Adipocyte (in vitro differentiated cells): ENCODE results near the gene KCNH4.

Experiments
- DNase-seq: peaks from one replicate; pipeline ENCODE4 v3.0.0-alpha.2; 2015; ENCODE audit warnings: low read depth
- H3K27me3 ChIP-seq: replicated peaks from 2 replicates; pipeline ENCODE4 v1.7.0; 2013; ENCODE audit warnings: mild to moderate bottlenecking, low read length, moderate library complexity; ENCODE audit not compliant: control insufficient read depth, insufficient read depth
- H3K36me3 ChIP-seq: 2 replicates; pipeline ENCODE4 v1.7.0; 2013; ENCODE audit warnings: low read length, mild to moderate bottlenecking, moderate library complexity; ENCODE audit not compliant: control insufficient read depth, insufficient read depth, severe bottlenecking
- H3K4me1 ChIP-seq: 2 replicates; pipeline ENCODE4 v1.7.0; 2013; ENCODE audit warnings: mild to moderate bottlenecking, low read length, moderate library complexity; ENCODE audit not compliant: control insufficient read depth, insufficient read depth
- H3K4me3 ChIP-seq: 2 replicates; pipeline ENCODE4 v1.7.0; 2013; ENCODE audit warnings: mild to moderate bottlenecking, low read length, moderate library complexity
- H3K9ac ChIP-seq: 2 replicates; pipeline ENCODE4 v1.7.0; 2013; ENCODE audit warnings: mild to moderate bottlenecking, low read length, moderate library complexity
- H3K9me3 ChIP-seq: 2 replicates; pipeline ENCODE4 v1.7.0; 2013; ENCODE audit warnings: mild to moderate bottlenecking, low read length, moderate library complexity; ENCODE audit not compliant: control insufficient read depth

The KCNH4 gene

DNA sequence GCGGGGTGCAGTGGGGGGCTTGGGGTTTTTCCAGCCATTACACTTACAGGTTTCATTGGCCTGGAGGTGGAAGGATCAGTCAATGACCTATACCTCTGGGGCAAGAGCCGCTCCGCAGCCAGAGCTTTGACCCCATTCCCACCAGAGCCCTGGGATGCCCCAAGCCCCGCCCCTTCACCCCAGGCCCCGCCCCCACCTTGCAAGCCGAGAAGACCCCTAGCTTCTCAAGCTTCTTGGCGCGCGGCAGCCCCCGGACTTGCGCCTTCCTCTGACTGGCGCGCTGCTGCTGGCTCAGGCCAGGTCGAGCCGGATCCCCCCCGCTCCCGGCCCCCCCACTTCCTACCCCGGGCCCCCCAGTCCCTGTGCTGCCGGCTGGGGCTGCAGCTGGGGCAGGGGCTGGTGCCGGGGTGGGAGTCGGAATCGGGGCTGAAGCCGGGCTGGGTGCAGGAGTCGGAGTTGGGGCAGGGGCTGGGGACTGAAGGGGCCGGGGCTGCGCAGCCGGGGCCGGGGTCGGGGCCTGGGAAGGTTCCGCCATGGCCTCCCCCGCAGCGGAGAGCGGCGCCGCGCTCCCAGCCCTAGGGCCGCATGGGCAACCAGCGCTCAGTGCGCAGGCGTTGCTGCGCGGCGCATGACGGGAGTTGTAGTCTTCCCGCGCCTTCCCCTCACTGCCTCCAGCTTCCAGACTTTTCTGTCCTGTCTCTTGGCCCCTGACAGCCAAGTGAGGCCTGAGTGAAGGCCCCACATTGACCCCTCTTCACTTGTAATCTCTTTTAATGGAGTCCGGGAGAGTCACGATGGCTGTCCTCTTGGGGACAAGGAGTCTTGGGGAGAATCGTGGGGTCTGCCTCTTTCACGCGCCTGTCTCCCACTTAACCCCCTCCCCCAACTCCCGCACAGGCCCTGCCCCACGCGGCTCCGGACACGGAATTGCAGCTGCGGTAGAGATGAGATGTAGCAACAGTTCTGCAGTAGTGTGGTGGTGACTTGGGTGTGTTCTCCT is 59.9 kb downstream of the KCNH4 start, which contains the start of gene KAT2A:
Gene KAT2A, minus strand, starts transcription at position 598 of the 1,000 bp plus-strand sequence. Its CDS starts 63 bp downstream, at position 535.
- peak within 1 kb of the TSS; percentile 64 for H3K4me3 ChIP-seq
- no peaks in the 10 kb centered on the region for H3K27me3 ChIP-seq
- peak within 1 kb of the TSS; percentile 70 for H3K9ac ChIP-seq
- peak; percentile 93 for DNase-seq
- H3K9me3 ChIP-seq = no peaks in the 10 kb centered on the region
- H3K36me3 ChIP-seq = peaks cover 28% of the 10 kb centered on the region
- peaks cover 10% of the 10 kb centered on the region for H3K4me1 ChIP-seq

DNA sequence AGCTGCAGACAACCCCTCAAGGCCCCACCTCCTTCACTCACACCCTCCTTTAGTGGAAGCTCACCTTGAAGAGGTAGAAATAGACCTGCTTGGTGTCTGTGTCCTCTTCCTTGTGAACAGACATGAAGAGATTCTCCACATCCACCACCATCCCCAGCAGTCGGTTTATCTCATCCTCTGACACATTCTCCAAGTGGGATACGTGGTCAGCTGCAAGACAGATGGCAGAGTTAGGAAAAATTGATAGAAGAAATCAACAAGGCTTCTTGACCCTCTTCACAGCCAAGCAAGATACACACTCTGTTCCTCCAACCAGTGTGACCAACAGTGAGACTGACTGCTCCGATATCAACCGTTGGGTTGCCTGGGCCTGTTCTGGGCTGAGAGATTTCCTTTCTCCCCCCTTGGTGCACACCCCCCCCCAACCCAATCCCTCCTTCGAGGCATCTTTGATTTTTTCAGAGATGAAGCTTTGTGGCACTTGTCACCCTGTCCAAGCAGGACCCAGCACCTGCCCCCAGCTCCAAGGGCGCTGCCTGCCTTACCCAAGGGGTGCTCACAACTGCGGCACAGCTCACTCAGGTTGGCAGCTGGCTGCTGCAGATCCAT is 60.7 kb downstream of the KCNH4 start:
- Histone ChIP-seq H3K9ac (peak overlapping the region; percentile 41), H3K4me3 (peak overlapping the region; percentile 64), H3K36me3 (peaks cover 24% of the 10 kb centered on the region)

DNA sequence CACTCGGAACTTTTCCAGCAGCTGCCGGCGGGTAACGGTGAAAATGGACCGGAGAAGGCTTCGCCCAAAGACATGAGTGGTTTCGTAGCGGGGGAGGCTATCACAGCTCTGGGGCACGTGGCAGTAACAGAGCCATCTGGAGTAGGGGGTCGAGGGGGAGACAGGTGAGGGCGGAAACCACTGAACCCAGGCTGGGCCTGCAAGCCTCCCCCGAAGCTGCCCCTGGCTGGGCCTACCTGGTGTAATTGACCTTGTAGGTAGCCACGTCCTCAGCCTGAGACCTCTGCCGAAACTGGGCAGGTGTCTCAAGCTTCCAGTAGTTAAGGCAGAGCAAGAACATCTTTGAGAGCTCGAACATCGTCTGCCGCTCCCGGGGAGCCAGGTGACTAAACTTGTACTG is 61.6 kb downstream of the KCNH4 start:
- Histone ChIP-seq H3K9ac (no peak overlapping the region), H3K27me3 (no peaks in the 10 kb centered on the region), H3K36me3 (peaks cover 15% of the 10 kb centered on the region), H3K9me3 (no peaks in the 10 kb centered on the region), H3K4me1 (peaks cover 10% of the 10 kb centered on the region), H3K4me3 (no peak overlapping the region)
- DNase-seq = no peak

More for the DNA sequence above, 60.7 kb downstream of the KCNH4 start:
- Histone ChIP-seq H3K4me1 (peaks cover 10% of the 10 kb centered on the region), H3K27me3 (no peaks in the 10 kb centered on the region), H3K9me3 (no peaks in the 10 kb centered on the region)
- no peak for DNase-seq

- peak; percentile 37 for DNase-seq
- H3K9ac ChIP-seq = no peak overlapping the region
- no peaks in the 10 kb centered on the region for H3K9me3 ChIP-seq
- H3K4me1 ChIP-seq = peaks cover 10% of the 10 kb centered on the region
- H3K36me3 ChIP-seq = peaks cover 14% of the 10 kb centered on the region
- H3K27me3 ChIP-seq = no peaks in the 10 kb centered on the region
- no peak overlapping the region for H3K4me3 ChIP-seq
These were observed 62.4 kb downstream of the KCNH4 start for GRCh38 chr17:42118545-42118944.

- Histone ChIP-seq H3K36me3 (peaks cover 14% of the 10 kb centered on the region), H3K9ac (no peak overlapping the region), H3K9me3 (no peaks in the 10 kb centered on the region), H3K27me3 (no peaks in the 10 kb centered on the region), H3K4me3 (no peak overlapping the region), H3K4me1 (peaks cover 10% of the 10 kb centered on the region)
- no peak for DNase-seq
These were observed 62.8 kb downstream of the KCNH4 start for GRCh38 chr17:42118126-42118510.

GRCh38 chr17:42117397-42118125 is 63.4 kb downstream of the KCNH4 start:
- Histone ChIP-seq H3K9ac (no peak overlapping the region), H3K4me1 (peaks cover 15% of the 10 kb centered on the region), H3K9me3 (no peaks in the 10 kb centered on the region), H3K4me3 (no peak overlapping the region), H3K27me3 (no peaks in the 10 kb centered on the region), H3K36me3 (peaks cover 14% of the 10 kb centered on the region)
- DNase-seq = no peak

DNA sequence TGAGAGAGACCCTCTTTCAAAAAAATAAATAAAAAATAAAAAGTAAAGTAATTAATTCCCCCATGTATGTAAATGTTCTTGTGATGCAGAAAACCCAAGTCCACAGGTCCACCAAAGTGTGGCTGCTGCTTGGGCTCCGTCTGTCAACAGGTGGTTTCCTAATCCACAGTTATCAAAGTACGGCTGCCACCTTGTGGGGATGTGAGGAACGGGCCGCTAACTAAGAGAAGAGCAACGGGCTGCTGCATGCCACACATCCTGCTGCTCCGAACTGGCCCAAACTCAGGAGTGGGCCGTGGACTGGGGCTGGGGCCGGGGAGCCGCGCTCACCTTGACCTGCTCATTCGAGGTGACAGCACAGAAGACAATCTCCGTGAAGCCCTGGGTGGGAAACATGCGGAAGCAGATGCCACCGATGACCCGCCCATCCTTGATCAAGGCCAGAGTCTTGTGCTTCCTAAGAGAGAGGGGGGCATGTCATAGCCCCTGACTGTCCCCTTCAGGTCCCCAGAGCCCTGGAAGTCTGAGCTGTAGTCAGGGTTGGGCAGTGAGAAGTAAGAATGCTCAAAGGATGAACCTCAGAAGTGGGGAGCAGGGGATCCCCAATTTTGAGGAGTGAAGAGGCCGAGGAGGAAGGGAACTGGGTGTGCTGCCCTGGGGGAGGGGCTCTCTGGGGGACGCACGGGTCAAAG is 64.1 kb downstream of the KCNH4 start:
- Histone ChIP-seq H3K4me3 (no peak overlapping the region), H3K9me3 (no peaks in the 10 kb centered on the region), H3K36me3 (peaks cover 14% of the 10 kb centered on the region), H3K4me1 (peaks cover 17% of the 10 kb centered on the region), H3K27me3 (no peaks in the 10 kb centered on the region), H3K9ac (no peak overlapping the region)
- peak; percentile 91 for DNase-seq

DNA sequence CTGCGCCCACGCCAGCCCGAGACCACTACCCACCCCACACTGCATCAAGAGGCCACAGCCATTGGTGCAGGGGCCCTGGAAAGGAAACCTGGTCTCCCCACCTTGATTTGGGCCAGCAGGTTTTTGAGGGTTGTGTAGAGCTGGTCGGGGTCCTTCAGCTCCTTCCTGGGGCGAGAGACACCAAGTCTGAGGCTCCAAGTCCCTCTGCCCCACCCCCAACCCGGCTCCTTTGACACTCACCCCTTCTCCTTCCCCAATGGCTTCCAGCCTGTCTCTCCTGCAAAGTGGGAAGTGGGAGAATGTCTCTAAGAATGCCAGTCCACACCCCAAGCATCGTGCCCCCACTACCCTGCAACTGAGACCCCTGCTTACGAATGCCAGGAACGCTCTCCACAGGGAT is 66.8 kb downstream of the KCNH4 start:
- Histone ChIP-seq H3K27me3 (no peaks in the 10 kb centered on the region), H3K9ac (no peak overlapping the region), H3K9me3 (no peaks in the 10 kb centered on the region), H3K36me3 (peaks cover 14% of the 10 kb centered on the region), H3K4me1 (peaks cover 13% of the 10 kb centered on the region), H3K4me3 (no peak overlapping the region)
- no peak for DNase-seq

GRCh38 chr17:42113293-42114069 is 67.5 kb downstream of the KCNH4 start:
- Histone ChIP-seq H3K36me3 (peaks cover 14% of the 10 kb centered on the region), H3K27me3 (no peaks in the 10 kb centered on the region), H3K4me1 (peaks cover 13% of the 10 kb centered on the region), H3K9ac (peak overlapping the region; percentile 88), H3K9me3 (no peaks in the 10 kb centered on the region), H3K4me3 (no peak overlapping the region)
- DNase-seq = no peak

- H3K9me3 ChIP-seq = no peaks in the 10 kb centered on the region
- H3K4me1 ChIP-seq = peaks cover 13% of the 10 kb centered on the region
- H3K9ac ChIP-seq = peak within 1 kb of the TSS; percentile 88
- DNase-seq = peak; percentile 93
- peaks cover 14% of the 10 kb centered on the region for H3K36me3 ChIP-seq
- peak within 1 kb of the TSS; percentile 88 for H3K4me3 ChIP-seq
- H3K27me3 ChIP-seq = no peaks in the 10 kb centered on the region
These were observed 68.3 kb downstream of the KCNH4 start, which contains the start of gene DHX58 for GRCh38 chr17:42112552-42113176. Gene DHX58, minus strand, starts transcription at chr17:42112714. Its CDS starts 822 bp downstream, at chr17:42111892.
